ENCODE data around the gene DPM1. TPM values are rescaled to one million over a fixed set of nuclear protein-coding genes. Genes with fewer than 3 reads are reported as not detected.

DPM1 gene
- total and polyA plus RNA-seq, 2 of the 8 experiments (the other 6 are each of a cell fraction or from before 2014, with no cell fraction given): 42.3 to 57.0 TPM

DNA sequence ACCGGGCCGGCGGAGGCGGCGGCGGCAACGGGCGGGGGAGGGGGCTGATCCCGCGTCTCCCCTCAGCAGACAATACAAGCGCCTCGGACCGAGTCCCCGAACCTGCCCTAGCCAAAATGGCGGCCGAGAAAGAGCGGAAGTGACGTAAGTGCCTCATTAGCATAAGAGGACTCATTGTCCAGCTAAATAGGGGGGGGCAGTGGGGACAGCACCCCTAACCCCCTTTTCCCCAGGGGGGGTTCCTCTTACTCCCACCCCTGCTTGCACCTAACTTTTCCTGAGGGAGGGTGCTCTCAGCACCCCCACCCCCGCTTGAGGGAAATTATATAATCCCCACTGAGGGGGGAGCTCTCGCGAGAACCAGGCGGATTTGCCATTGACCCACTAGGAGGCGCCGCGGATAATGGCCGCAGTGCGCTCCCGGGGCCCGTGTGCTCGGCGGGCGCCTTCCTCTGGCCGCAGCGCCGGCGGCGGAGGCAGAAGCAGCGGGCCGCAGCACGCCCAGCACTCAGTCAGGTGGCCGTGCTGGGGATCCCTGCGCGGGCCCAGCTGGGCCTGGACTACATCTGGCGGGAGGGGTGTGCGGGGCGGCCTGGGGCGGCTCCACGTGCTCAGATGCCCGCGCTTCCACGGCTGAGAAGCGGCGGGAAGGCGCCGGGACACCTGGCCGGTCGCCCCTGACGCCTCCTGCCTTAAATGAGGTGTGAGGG lies 26.9 kb downstream of the DPM1 start, which contains the start of gene ADNP:
TSS of gene ADNP (minus strand) at position 132 of the 710 bp plus-strand sequence. CDS start 27,441 bp downstream, outside the sequence.
- Histone ChIP-seq H3K79me2 (ENCODE audit: control insufficient read depth in 1 of 2, insufficient read depth in 2 of 2, low read length in 2 of 2) (peaks cover 24 to 40% of the 10 kb centered on the region in 2 experiments), H2BK12ac (ENCODE audit: low read depth, low read length) (no peak within 1 kb of the TSS), H3K18ac (ENCODE audit: extremely low read depth, low read length) (peak within 1 kb of the TSS; percentile 86), H3K9me3 (ENCODE audit: insufficient read depth in 2 of 2, low read depth in 1 of 2, low read length in 1 of 2) (no peaks in the 10 kb centered on the region), H3K27me3 (replicated peaks in 1 of 4; ENCODE audit: control insufficient read depth in 3 of 4, extremely low read depth in 1 of 4, insufficient read depth in 3 of 4, low read length in 3 of 4) (no peaks in the 10 kb centered on the region), H2BK5ac (ENCODE audit: low read depth, low read length) (peak within 1 kb of the TSS; percentile 88), H3K4me1 (replicated peaks in 1 of 4; ENCODE audit: control insufficient read depth in 3 of 4, insufficient read depth in 4 of 4, low read length in 3 of 4) (peaks cover 4 to 17% (median 9%) of the 10 kb centered on the region in 4 experiments; a peak in 6 of 7 replicates), H3K4me2 (ENCODE audit: insufficient read depth in 1 of 2, low read depth in 2 of 2, low read length in 2 of 2) (peak within 1 kb of the TSS; percentile 51 to 81), H3K14ac (ENCODE audit: insufficient read length) (peak within 1 kb of the TSS; percentile 79), H4K8ac (ENCODE audit: extremely low read depth, insufficient read depth, low read length) (peak within 1 kb of the TSS; percentile 99; the same call in 1 of the 2 replicates), H4K5ac (ENCODE audit: insufficient read length, low read depth, low read length) (peak within 1 kb of the TSS; percentile 94), H2AK5ac (ENCODE audit: low read depth, low read length) (peak within 1 kb of the TSS; percentile 4; the same call in 1 of the 2 replicates), H2BK15ac (ENCODE audit: low read length) (no peak within 1 kb of the TSS), H3K23me2 (ENCODE audit: low read depth, low read length) (peaks cover 4% of the 10 kb centered on the region; the same call in 1 of the 2 replicates), H3K4ac (replicated peaks; ENCODE audit: insufficient read length, low read depth, low read length) (peak within 1 kb of the TSS; percentile 96), H4K91ac (replicated peaks; ENCODE audit: insufficient read length, low read length) (peak within 1 kb of the TSS; percentile 83), H2BK120ac (replicated peaks; ENCODE audit: low read depth, low read length) (no peak within 1 kb of the TSS), H3K9ac (replicated peaks in 1 of 4; ENCODE audit: extremely low read depth in 1 of 4, low read depth in 3 of 4, low read length in 3 of 4) (peak within 1 kb of the TSS; percentile 94 to 100 (median 97)), H3K23ac (ENCODE audit: insufficient read length) (no peak within 1 kb of the TSS), H3K56ac (replicated peaks; ENCODE audit: insufficient read length, low read depth, low read length) (peak within 1 kb of the TSS; percentile 96), H3K36me3 (ENCODE audit: control insufficient read depth in 2 of 4, insufficient read depth in 4 of 4, low read length in 3 of 4) (peaks cover 15 to 54% (median 28%) of the 10 kb centered on the region in 4 experiments; a peak in 7 of 8 replicates), H3K79me1 (ENCODE audit: low read depth, low read length) (no peaks in the 10 kb centered on the region), H3K27ac (ENCODE audit: low read depth, low read length) (peak within 1 kb of the TSS; percentile 98), H4K20me1 (replicated peaks in 1 of 2; ENCODE audit: control insufficient read depth in 1 of 2, insufficient read depth in 2 of 2, low read length in 2 of 2) (peaks cover 11 to 21% of the 10 kb centered on the region in 2 experiments), H2BK20ac (ENCODE audit: low read length) (no peak within 1 kb of the TSS), H3K4me3 (ENCODE audit: extremely low read depth in 1 of 4, insufficient read depth in 2 of 4, low read depth in 3 of 4, low read length in 4 of 4) (peak within 1 kb of the TSS; percentile 77 to 91 (median 84)), H2AFZ (ENCODE audit: low read length) (no peak within 1 kb of the TSS)
- no peak for FAIRE-seq
- ChIA-PET POLR2A (ENCODE audit: partially characterized antibody) (interaction anchor here (0.6 to 13.9 kb wide), 36 partner anchors 11 to 288 kb away, joined by 3 to 206 read pairs (median 4); partner anchors contain the start of genes BCAS4, DPM1 and MOCS3), CTCF (ENCODE audit: partially characterized antibody) (interaction anchor here (0.8 to 1.4 kb wide), 8 partner anchors 11 to 141 kb away, joined by 3 to 9 read pairs (median 4); partner anchors contain the start of gene BCAS4)
- WGBS, 2 experiments (ENCODE audit: extremely low coverage in 1 of 2, insufficient coverage in 1 of 2, insufficient read length in 1 of 2, insufficient replicate concordance in 2 of 2, low coverage in 1 of 2, low lambda C conversion rate in 2 of 2, missing lambda C conversion rate in 1 of 2): 5% methylated on average over 48 of the region's 58 CpGs; no CpG with 5 or more reads in 1 of the 2 experiments
- DNase-seq (ENCODE audit: low read depth in 1 of 2, low spot score in 2 of 2): peak; percentile 83 to 90
- TF ChIP-seq, protein P1, sequence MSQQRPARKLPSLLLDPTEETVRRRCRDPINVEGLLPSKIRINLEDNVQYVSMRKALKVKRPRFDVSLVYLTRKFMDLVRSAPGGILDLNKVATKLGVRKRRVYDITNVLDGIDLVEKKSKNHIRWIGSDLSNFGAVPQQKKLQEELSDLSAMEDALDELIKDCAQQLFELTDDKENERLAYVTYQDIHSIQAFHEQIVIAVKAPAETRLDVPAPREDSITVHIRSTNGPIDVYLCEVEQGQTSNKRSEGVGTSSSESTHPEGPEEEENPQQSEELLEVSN (IDR thresholded peaks at IDR 0.05): peak; percentile 100
